NCI-H1417 treated with DMSO at 0.1 percent for 48 hours (cell line): ENCODE measurements around the gene SDR39U1.
"Not testable (repeated sequence)": the region's sequence is repeated elsewhere in the genome, so short reads cannot be mapped to it uniquely, and the experiment has no call there.

Experiments used
- DNase-seq: peaks from one replicate; lab custom pipeline; 2025; lab: John Stamatoyannopoulos, UW

SDR39U1 gene

GRCh38 chr14:24442240-24443052, at the start of gene SDR39U1:
Gene SDR39U1, minus strand, starts transcription at chr14:24442776. Its CDS starts 7 bp downstream, at chr14:24442769.
- peak; percentile 98 for DNase-seq

GRCh38 chr14:24491586-24492408, 49.2 kb upstream of the SDR39U1 start:
- DNase-seq = not testable (repeated sequence)

GRCh38 chr14:24483604-24484252, 41.2 kb upstream of the SDR39U1 start:
- no peak for DNase-seq

GRCh38 chr14:24482699-24483303, 40.2 kb upstream of the SDR39U1 start:
- not testable (repeated sequence) for DNase-seq

GRCh38 chr14:24481622-24482324, 39.2 kb upstream of the SDR39U1 start:
- DNase-seq = no peak

- DNase-seq = not testable (repeated sequence)
These were observed 37.4 kb upstream of the SDR39U1 start for GRCh38 chr14:24479999-24480398.

GRCh38 chr14:24475261-24475660, 32.7 kb upstream of the SDR39U1 start:
- no peak for DNase-seq

GRCh38 chr14:24473211-24473610, 30.6 kb upstream of the SDR39U1 start:
- DNase-seq = no peak

GRCh38 chr14:24470450-24470849, 27.9 kb upstream of the SDR39U1 start:
- not testable (repeated sequence) for DNase-seq

GRCh38 chr14:24465805-24466204, 23.2 kb upstream of the SDR39U1 start:
- no peak for DNase-seq

GRCh38 chr14:24465368-24465767, 22.8 kb upstream of the SDR39U1 start:
- DNase-seq = no peak

GRCh38 chr14:24463884-24464785, 21.6 kb upstream of the SDR39U1 start:
- DNase-seq = no peak

GRCh38 chr14:24463017-24463883, 20.7 kb upstream of the SDR39U1 start:
- DNase-seq = no peak

GRCh38 chr14:24461336-24461735, 18.8 kb upstream of the SDR39U1 start:
- no peak for DNase-seq

- no peak for DNase-seq
These were observed 16.8 kb upstream of the SDR39U1 start for GRCh38 chr14:24459331-24459730.

- DNase-seq = no peak
These were observed 16.2 kb upstream of the SDR39U1 start for GRCh38 chr14:24458736-24459135.

GRCh38 chr14:24456980-24457379, 14.4 kb upstream of the SDR39U1 start:
- DNase-seq = no peak

GRCh38 chr14:24450828-24451227, 8.3 kb upstream of the SDR39U1 start:
- not testable (repeated sequence) for DNase-seq

GRCh38 chr14:24443053-24443665, 583 bp upstream of the SDR39U1 start:
- DNase-seq = no peak
